Posterior vena cava (tissue), 2 donors: Measurements from ENCODE around the gene BLOC1S5. TPM values are rescaled to one million over a fixed set of nuclear protein-coding genes. Genes with fewer than 3 reads are reported as not detected.

ENCODE experiments used
- DNase-seq: peaks from one replicate; pipeline ENCODE4 v3.0.0-alpha.2; 2020; ENCODE audit warnings: low spot score
- intact Hi-C, 2 donors: fragments of 100-400 bp; cut with DNase I; formaldehyde crosslinking; loops; one replicate each; pipeline versions ENCODE4 v1.14.1 to v1.14.2; 2022 to 2023
- long read RNA-seq, 2 donors: library from polyadenylated mRNA; unstranded; transcript quantifications; one replicate each; pipeline ENCODE4 v2.0.0, GENCODE V29; 2020 to 2021
- total RNA-seq, 2 donors: library from RNA; stranded (reverse); fragmentation: NEBNext Ultra II Directional; extraction: Animal tissue kit (Norgen Biotek cat#: 25700); gene quantifications; one replicate each; pipeline ENCODE4 v1.2.1, GENCODE V29; 2021
- donor health status: DM: yes; HTN: yes; CAD: no.
- donor health status: DM: yes; HTN: yes; CAD: no.

BLOC1S5 gene, protein sequence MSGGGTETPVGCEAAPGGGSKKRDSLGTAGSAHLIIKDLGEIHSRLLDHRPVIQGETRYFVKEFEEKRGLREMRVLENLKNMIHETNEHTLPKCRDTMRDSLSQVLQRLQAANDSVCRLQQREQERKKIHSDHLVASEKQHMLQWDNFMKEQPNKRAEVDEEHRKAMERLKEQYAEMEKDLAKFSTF
- 10 to 100 TPM in 1 of 2 donors, 1 to 10 TPM in 1; 9.5 to 12.0 TPM for total RNA-seq
- long read RNA-seq, donor 1, partial matches to known transcripts: 0 of 4 reads
- long read RNA-seq, donor 1, other reads (novel, unspliced or antisense): 2 of 4 reads
- long read RNA-seq, donor 2, transcript BLOC1S5-202 (5 exons, 2,684 nt): major isoform, 10 of 15 reads
- long read RNA-seq, donor 2, partial matches to known transcripts: 0 of 15 reads
- long read RNA-seq, donor 2, other reads (novel, unspliced or antisense): 2 of 15 reads

DNA sequence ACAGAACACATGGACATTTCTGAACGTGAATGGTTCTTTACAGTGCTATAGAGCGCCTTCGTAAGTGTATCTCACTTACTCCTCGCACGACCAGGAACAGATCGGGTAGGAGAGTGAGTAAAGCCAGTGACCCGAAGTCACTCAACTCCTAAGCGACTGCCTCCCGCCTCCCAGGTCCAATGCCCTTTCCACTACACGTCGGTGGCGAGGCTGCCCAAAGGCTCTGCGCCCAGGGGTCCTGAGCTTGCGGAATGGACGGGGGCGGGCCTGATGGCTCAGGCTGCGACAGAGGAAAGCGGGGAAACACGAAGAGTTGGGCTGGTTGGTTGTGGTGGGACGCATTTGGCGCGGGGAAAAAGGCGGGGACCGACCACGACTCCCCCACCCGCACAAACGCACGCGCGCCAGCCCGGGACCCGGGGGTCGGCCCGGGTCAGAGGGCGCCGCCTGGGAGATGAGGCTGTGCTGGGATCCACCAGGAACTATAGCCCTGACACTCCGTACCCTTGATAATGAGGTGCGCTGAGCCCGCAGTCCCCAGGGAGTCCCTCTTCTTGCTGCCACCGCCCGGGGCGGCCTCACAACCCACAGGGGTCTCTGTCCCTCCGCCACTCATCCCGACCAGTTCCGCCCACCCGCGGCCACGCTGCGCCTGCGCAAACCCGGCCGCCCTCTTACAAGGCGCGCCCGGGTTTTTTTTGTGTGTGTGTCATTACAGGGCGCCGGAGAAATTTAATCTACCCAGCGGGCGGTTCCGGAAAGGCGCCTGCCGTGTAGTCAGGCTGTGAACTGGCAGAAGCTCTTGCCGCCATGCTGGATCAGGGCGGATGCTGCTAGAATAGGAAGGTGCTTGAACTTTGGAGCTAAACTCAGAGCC lies at the start of gene BLOC1S5:
TSS of gene BLOC1S5 (minus strand) at position 629 of the 877 bp plus-strand sequence. CDS start at position 616, 13 bp downstream.
- intact Hi-C loops: no loop called here
- DNase-seq: peak; percentile 98

DNA sequence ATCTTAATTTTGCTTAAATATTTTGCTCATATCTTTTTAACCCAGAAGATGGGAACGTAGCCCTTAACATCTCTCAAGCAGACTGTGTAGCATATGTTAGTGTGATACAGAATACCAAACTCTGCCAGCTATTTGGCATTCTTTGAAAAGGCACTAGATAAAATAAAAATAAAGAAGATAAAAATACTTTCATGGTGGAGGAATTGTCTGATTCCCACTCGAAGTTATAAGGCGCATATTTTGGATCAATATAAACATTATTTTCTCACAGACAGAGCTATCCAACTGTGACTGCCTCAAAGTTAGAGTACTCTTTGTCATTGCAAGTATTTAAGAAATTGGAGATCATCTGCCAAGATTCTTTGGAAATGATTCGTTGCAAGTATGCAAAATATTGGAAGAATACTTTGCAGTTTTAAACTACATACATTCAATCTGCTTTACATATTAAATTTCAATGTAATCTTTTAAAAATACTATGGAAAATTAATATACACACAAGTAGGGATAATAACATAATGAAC lies 49.0 kb upstream of the BLOC1S5 start:
- intact Hi-C loops: no loop called here
- DNase-seq: no peak

DNA sequence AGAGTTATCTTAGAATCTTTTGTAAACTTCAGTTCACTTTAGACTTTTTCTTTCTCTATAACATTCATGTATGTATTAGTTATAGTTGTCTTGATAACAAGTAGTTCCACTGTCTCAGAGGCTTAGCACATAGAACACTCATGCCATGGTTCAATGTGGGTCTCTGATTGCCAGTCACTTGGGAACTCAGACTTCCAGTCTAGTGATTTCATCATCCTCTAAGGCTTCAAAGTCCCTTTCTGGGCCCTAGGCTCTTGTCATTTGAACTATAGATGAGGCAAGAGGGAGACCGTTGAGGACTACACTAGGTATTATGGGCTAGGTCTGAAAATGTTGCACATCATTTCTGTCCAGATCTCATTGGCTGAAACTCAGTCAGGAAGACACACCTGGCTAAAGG lies 46.5 kb upstream of the BLOC1S5 start:
- DNase-seq: no peak

DNA sequence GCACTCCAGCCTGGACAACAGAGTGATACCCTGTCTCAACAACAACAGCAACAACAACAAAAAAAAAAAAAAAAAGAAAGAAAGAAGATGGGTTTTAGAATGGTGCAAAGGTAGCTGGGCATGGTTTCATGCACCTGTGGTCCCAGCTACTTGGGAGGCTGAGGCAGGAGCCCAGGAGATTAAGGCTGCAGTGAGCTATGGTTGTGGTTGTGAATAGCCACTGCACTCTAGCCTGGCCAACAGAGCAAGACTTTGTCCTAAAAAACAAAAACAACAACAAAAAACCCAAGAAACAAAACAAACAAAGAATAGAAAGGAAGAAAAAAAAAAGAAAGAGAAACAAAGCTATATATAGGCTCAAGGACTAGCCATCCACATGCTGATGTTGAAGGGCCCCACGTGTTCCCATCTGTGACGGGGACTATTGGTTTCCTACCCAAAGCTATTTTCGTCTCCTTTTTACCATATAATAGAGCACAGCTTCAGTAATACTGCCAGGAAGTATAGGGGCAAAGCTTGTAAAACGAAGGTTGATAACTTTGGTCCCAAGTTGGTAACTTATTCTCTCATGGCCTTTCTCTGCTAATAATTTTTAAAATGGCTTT lies 46.0 kb upstream of the BLOC1S5 start:
- DNase-seq: no peak
- intact Hi-C loops: no loop called here

More for the DNA sequence above, 46.5 kb upstream of the BLOC1S5 start:
- intact Hi-C loops: no loop called here

DNA sequence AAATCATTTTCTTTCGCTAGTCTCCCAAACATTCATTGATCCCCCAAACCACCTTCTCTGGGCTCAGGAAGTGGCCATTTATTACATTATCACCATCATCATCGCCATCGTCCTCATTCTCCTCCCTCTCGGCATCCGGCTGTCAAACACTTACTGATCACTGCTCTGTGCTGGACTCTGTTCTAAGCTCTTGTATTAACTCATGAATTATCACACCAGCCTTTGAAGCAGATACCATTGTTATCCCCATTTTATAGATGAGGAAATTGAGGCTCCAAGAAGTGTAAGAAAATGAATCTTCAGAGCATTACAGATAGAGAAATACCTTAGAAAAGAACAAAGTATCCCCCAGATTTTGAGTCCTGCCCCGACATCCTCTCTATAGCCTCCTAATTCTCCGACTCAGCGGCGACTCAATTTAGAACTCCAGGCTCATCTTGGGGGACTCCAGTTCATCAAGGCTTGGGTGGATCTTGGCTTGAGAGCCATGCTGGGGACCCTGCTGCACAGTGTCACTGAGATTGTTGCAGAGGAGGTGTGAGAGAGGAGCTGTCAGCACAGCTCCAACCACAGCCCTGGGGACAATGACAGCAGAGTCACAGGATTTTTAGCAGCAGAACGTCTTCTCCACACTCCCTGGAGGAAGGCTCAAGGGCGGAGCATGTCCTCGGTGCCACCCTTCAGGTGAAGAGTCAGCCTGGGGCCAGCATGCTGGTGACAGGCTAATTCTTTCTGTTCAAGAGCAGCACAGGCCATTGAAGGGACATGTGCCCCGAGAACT lies 44.8 kb upstream of the BLOC1S5 start:
- no peak for DNase-seq
- intact Hi-C loops: no loop called here

DNA sequence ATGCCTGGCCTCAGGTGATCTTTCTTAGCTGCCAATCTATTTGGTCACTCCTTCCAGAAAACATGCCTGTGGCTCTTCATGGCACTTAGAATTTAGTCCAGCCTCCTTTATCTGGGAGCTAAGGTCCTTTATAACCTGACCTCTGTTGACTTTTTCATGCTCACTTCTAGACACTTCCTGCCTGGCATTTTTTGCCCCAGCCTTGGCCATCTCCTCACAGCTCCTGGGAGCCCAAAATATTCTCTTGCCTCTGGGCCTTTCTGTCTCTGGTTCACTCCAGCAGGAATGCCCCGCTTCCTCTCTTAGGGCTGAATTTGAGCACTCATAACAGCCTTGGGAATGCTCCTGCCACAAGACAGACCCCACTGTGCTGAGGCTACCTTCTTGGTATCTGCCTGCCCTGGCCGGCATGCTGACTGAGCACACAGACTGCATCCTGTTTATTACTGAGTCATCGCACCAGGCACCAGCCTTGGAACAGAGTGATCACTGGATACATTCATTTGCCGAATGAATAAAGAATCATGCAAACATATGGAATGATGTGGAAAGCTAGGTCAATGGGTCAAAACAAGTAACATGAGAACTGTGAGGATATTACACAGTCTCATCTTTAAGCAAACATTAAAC lies 44.0 kb upstream of the BLOC1S5 start:
- no peak for DNase-seq

DNA sequence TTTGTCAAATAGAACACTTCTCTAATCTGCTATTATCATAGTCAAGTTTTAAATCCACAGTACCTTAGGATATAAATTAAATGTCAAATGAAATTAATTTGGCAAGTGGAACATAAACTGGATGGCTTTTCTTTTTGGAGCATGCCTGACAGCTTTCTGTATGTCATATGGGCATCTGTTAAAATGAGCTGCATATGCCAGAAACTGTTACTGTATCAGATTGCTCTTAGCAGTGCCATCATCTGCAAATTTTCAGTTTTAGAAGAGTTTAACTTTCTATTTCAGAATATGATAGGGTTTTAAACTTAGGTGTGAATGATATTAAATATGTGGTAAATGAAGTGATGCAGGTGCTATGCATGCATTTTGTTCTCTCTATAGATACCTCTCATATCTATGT lies 41.6 kb upstream of the BLOC1S5 start:
- no peak for DNase-seq
- intact Hi-C loops: no loop called here

More for the DNA sequence above, 44.0 kb upstream of the BLOC1S5 start:
- intact Hi-C loops: no loop called here

DNA sequence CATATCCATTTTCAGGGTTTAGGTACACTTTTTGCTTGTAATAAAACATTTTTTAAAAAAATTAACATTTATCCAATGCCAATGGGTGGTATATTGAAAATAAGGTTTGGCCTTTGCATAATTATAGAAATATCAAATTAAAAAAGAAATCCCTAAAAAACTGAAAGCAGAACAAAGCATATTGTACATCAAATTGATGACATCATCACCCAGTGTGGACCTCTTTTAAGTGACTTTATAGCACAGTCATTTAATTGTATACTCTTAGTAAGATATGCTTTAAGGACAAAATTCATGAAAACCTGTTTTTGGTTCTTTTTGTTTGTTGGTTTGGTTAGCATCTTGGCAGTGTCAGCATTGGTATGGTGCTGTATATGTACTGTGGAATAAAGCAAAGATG lies 39.5 kb upstream of the BLOC1S5 start:
- DNase-seq: no peak
- intact Hi-C loops: no loop called here

DNA sequence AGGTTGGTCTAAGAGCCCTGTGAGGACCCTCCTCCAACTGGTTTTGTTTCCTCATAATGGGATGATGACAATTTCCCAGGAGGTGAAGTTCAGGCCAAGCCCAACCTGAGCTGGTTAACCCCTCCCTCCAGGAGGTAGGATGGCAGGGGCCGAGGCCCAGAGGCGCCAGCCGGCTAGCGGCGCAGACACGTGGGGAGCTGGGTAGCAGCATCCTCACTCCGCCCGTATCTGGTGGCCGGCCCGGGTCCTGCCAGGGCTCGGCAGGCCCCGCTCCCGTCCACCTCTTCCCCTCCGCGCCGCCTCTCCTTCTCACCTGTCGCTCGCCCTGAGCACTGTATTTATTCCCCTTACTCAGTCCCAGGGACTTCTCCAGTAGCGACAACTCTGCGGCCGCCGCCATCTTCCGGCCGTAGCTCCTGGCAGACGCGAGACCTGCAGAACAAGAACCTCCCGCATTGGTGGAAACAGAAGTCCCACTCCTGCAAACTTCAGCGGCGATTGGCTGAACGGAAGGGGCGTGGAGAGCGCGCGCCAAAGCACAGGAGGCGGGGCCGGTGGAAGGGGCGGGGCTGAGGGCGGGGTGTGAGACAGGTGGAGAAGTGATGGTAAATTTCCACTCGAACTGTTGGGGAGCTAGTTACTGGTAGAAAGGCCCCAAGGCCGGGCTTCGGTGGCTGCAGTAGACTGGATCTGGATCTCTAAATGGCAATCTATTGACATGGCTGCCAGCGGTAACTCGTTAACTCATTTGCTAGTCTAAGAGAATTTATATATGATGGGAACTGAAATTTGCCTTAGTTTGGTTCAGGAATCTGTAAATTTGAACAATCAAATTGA lies 38.2 kb upstream of the BLOC1S5 start, which contains the start of gene EEF1E1:
TSS of gene EEF1E1 (minus strand) at position 427 of the 837 bp plus-strand sequence. CDS start at position 400, 27 bp downstream.
- intact Hi-C loops: no loop called here
- peak; percentile 97 for DNase-seq

DNA sequence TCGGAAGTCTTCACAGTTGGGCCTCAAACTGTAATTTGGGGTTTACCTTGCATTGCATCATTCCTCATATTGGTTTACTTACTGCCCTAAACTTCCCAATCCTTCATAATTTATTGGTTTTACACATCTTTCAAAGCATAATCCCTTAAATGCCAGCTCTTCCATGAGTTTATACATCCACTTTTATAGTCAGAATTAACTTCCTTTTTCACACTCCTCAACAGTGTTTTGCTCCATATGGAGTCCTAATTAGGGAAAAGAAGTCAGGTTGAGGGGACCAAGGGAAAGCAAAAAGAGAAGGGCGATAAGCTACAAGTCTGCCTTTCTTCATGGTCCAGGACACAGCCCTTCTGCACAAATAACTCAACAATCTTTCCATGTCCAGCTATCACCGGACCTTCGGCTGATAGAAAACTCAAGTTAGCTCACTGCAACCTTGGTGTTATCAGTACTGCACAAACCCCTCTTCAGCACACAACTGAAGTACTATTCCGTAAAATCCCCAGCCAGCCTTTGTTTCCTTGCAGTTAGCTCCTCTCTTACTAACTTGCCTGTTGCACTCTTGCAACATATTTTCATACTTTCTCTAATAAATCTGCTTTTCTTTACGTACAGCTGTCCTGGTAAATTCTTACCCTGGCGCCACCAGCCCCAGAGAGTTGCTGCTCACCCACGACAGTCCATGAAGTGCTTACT lies 36.1 kb upstream of the BLOC1S5 start:
- intact Hi-C loops: no loop called here
- no peak for DNase-seq

DNA sequence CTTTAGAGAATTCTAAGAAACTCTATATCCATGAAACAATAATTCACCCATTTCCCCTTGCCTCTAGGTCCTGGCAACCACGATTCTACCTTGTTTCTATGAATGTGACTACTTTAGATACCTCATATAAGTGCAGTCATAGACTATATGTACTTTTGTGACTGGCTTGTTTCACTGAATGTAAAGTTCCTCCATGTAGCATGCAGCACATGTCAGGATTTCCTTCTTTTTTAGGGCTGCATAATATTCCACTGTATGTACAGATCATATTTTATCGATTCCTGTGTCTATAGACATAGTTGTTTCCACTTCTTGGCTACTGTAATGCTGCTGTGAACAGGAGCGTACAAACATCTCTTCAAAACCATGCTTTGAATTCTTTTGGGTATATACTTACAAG lies 26.5 kb upstream of the BLOC1S5 start:
- intact Hi-C loops: no loop called here
- no peak for DNase-seq

DNA sequence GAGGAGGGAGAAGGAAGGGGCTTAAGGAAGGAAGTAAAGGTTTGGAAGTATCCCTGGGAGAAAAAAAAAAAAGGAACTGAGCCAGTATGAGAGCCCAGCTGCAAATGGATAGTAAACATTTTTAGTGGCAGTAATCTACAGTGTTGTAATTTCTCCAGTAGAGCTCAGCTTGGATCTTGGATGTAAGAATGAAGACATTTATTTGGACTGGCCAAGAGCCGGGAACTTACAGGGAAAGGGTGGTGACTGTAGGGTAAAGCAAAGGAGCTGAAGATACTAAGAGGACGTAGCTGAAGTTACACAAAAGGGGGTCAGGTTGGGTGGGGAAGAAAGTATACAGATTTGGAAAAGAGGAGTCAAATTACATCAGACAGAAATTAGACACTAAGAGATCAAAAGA lies 24.7 kb upstream of the BLOC1S5 start:
- DNase-seq: no peak
- intact Hi-C loops: no loop called here

DNA sequence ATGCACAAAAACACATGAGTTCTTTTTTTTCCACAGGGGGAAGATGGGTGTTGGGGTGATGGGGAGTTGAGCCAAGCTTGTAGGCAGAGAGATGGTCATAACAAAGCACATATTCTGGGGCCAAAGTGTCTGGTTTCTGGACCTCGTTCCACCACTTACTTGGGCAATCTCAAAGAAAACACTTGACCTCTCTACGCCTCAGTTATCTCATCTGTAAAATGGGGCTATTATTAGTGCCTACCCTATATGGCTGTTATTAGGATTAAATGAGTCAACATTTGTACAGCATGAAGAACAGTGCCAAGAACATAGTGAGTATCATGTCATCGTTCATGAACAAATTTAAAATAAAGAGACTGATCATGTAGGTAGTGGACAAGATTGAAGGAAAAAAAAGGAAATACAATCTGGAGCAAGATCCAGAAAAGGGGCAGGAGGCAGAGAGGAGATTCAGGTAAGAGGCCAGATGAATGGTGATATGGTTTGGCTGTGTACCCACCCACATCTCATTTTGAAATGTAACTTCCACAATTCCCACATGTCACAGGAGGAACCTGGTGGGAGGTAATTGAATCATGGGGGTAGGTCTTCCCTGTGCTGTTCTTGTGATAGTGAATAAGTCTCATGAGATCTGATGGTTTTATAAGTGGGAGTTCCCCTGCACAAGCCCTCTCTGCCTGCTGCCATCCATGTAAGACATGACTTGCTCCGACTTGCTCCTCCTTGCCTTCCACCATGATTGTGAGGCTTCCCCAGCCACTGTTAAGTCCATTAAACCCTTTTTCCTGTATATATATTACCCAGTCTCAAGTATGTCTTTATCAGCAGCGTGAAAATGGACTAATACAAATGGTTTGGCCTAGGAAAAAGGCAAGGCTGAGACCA lies 23.9 kb upstream of the BLOC1S5 start:
- no peak for DNase-seq
- intact Hi-C loops: no loop called here

DNA sequence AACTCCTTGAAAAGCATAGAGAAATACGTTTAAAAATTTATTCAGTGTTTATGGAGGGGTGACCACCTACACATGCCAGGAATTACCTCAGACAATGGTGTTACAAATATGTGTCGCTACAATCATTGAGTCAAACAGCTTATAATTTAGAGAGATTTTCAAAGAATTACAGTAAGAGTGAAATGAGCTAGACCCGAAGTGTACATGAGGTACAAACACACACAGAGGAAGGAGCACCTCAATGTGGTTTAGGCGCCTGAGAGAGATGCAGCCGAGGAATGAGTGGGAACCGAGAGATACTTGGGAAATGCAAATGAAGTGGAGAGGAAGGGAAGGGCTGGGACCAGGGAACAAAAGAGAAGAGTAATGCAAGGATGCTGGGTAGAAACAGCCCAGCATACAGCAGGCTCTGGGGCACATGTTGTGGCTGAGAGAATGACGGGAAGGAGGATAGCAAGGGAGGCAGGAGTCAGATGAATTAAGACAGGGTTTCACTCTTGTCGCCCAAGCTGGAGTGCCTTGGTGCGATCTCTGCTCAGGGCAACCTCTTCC lies 22.6 kb upstream of the BLOC1S5 start:
- intact Hi-C loops: no loop called here
- DNase-seq: no peak

DNA sequence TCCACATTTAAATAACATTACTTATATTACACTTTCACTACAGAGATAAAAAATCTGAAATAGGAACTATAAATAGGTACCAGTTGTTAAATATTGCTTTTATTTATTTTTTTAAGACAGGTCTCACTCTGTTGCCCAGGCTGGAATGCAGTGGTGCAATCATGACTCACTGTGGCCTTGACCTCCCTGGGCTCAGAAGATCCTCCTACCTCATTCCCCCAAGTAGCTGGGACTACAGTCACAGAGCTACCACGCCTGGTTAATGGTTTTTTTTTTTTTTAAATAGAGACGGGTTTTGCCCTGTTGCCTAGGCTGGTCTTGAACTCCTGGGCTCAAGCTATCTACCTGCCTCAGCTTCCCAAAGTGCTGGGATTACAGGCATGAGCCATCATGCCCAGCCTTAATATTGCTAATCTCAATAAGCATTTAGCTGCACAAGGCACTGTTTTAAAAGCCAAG lies 20.9 kb upstream of the BLOC1S5 start:
- intact Hi-C loops: no loop called here
- no peak for DNase-seq

DNA sequence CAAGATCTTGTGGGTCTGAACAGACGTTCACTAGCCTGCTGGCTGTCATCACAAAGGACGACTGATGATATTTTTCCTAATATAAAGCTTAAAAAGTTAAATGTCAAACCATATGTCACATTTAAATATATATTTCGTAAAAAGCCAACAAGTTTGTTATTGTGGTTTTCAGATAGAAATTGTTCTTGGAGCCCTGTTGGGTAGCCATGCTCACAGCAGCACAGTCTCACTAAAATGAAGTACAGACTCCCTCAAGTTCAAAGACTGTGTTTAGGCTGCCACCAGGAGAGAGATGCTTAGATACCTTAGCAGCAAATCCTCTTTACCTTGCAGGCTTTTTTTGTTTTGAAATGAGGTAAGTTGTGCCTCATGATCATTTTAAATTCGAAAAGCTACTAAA lies 20.4 kb upstream of the BLOC1S5 start:
- intact Hi-C loops: no loop called here
- no peak for DNase-seq
